GM12878 (cell line): ENCODE measurements around the gene ASF1B. TPM values are rescaled to one million over a fixed set of nuclear protein-coding genes. Genes with fewer than 3 reads are reported as not detected.

Experiments used
- ATAC-seq: fragments of 200-7000 bp; cut with Tn5 transposase; 3 replicates; pipeline ENCODE4 v1.9.1; 2020; ENCODE audit warnings: mild to moderate bottlenecking, moderate library complexity
- BruUV-seq: library from RNA; stranded (reverse); fragments of 400-500 nt; replicated peaks from 2 replicates; lab custom pipeline; 2021; lab: Mats Ljungman, UMichigan
- CTCF ChIA-PET: fragments of 300-600 bp; sonication (Branson Sonifier 250); formaldehyde crosslinking; extraction: SDS; loops from one replicate; lab custom pipeline; 2021; ENCODE audit warnings: inconsistent platforms; lab: Yijun Ruan, JAX
- POLR2A ChIA-PET: fragments of 350-600 bp; formaldehyde crosslinking; extraction: SDS; loops from one replicate; lab custom pipeline; 2021; ENCODE audit warnings: inconsistent platforms; lab: Charles Lee
- RAD21 ChIA-PET: fragments of 300-600 bp; sonication (Branson Sonifier 250); formaldehyde crosslinking; loops from one replicate; lab custom pipeline; 2023; ENCODE audit warnings: antibody characterized with exemption; ENCODE audit not compliant: unreplicated experiment; lab: Charles Lee
- SMC1A ChIA-PET: fragments of 300-600 bp; sonication (Branson Sonifier 250); formaldehyde crosslinking; loops from one replicate; lab custom pipeline; 2023; ENCODE audit not compliant: unreplicated experiment, uncharacterized antibody; lab: Charles Lee
- DNase-seq: peaks from one replicate; pipeline ENCODE4 v3.0.0-alpha.2; 2011; ENCODE audit warnings: low read depth, low spot score
- FAIRE-seq: peaks from 3 replicates; lab custom pipeline; 2011; peaks lifted over from hg19 to GRCh38; lab: Jason Lieb, UNC
- H2AFZ ChIP-seq: 2 replicates; pipeline ENCODE4 v1.6.0; 2011; ENCODE audit warnings: low read depth, low read length, control low read depth; ENCODE audit not compliant: control insufficient read depth
- H3K27ac ChIP-seq: 2 replicates; pipeline ENCODE4 v1.5.1; 2011; ENCODE audit warnings: control low read depth; ENCODE audit not compliant: control insufficient read depth, insufficient read depth
- H3K27me3 ChIP-seq, 2 experiments: replicated peaks in 1 of 2; 2 replicates each; pipeline versions ENCODE4 v1.6.0 to v1.6.1; 2011; ENCODE audit warnings: low read length in 1 of 2; ENCODE audit not compliant: control insufficient read depth in 2 of 2, insufficient read depth in 2 of 2
- H3K36me3 ChIP-seq, 2 experiments: 2 replicates each; pipeline ENCODE4 v1.5.1; 2011; ENCODE audit warnings: low read length in 1 of 2; ENCODE audit not compliant: control insufficient read depth in 2 of 2, insufficient read depth in 2 of 2
- H3K4me1 ChIP-seq: 2 replicates; pipeline ENCODE4 v1.6.1; 2011; ENCODE audit warnings: mild to moderate bottlenecking, low read length, moderate library complexity, mixed read lengths; ENCODE audit not compliant: control insufficient read depth, insufficient read depth
- H3K4me2 ChIP-seq: 2 replicates; pipeline ENCODE4 v1.6.0; 2011; ENCODE audit warnings: control low read depth; ENCODE audit not compliant: control insufficient read depth, insufficient read depth
- H3K4me3 ChIP-seq: fragments of 200-600 bp; sonication (generic); 2 replicates; pipeline ENCODE4 v1.5.1; 2016
- H3K79me2 ChIP-seq: 2 replicates; pipeline ENCODE4 v1.6.0; 2011; ENCODE audit warnings: low read length; ENCODE audit not compliant: control insufficient read depth, insufficient read depth
- H3K9ac ChIP-seq: 2 replicates; pipeline ENCODE4 v1.8.0; 2011; ENCODE audit warnings: low read length, control low read depth, mixed read lengths; ENCODE audit not compliant: control insufficient read depth, insufficient read depth
- H3K9me3 ChIP-seq: replicated peaks from 3 replicates; pipeline ENCODE4 v1.5.1; 2011; ENCODE audit warnings: mild to moderate bottlenecking, low read length; ENCODE audit not compliant: control insufficient read depth, insufficient read depth
- H4K20me1 ChIP-seq: 2 replicates; pipeline ENCODE4 v1.6.0; 2011; ENCODE audit not compliant: control insufficient read depth, insufficient read depth
- CREB1 ChIP-seq: IDR thresholded peaks from 2 replicates; pipeline ENCODE4 v1.6.1; 2012; ENCODE audit warnings: low read depth, mild to moderate bottlenecking, inconsistent platforms
- GABPA ChIP-seq: IDR thresholded peaks from 2 replicates; pipeline ENCODE4 v1.6.1; 2014; ENCODE audit warnings: antibody characterized with exemption, low read depth, mild to moderate bottlenecking, inconsistent platforms
- SMAD5 ChIP-seq: IDR thresholded peaks from 2 replicates; pipeline ENCODE4 v1.6.1; 2016; ENCODE audit warnings: antibody characterized with exemption, low read depth
- STAT3 ChIP-seq: IDR thresholded peaks from 2 replicates; pipeline ENCODE4 v1.6.1; 2011; ENCODE audit warnings: low read depth, low read length, improper control_type of control experiment
- ZNF24 ChIP-seq: fragments of 450-650 bp; IDR thresholded peaks from 2 replicates; pipeline ENCODE4 v1.6.1; 2017; ENCODE audit warnings: antibody characterized with exemption, mild to moderate bottlenecking
- WGBS: methylation state at CpG from one replicate; pipeline ENCODE4 v1.1.6; 2016; ENCODE audit warnings: low lambda C conversion rate; ENCODE audit not compliant: insufficient replicate concordance, insufficient coverage; ENCODE audit errors: missing lambda C conversion rate; 5-methylcytosine and 5-hydroxymethylcytosine counted together
- in situ Hi-C: fragments of 300-500 bp; cut with MboI; formaldehyde crosslinking; loops from 9 replicates; pipeline ENCODE4 v1.14.3; 2018; ENCODE audit warnings: mixed read lengths
- intact Hi-C: fragments of 100-400 bp; cut with micrococcal nuclease; formaldehyde crosslinking; loops from one replicate; pipeline ENCODE4 v1.14.2; 2022; ENCODE audit not compliant: unreplicated experiment
- polyA plus RNA-seq, 11 experiments: library from polyadenylated mRNA; depleted of rRNA in 4 of 11; unstranded in 6 of 11; stranded (reverse) in 5 of 11; fragments of >200 nt; fragmentation: Nextera tagmentation in 4 of 11; fragmentation: Illumina TruSeq in 1 of 11; extraction: Ambion mirVana in 4 of 11; extraction: Trizol in 1 of 11; gene quantifications; 1 replicate in 1 of 11; 2 replicates in 10 of 11; pipeline versions ENCODE4 v1.2.1 to v1.2.3, GENCODE V29; 2011 to 2016; ENCODE audit warnings: inconsistent platforms in 2 of 11, missing spikeins in 2 of 11, low read depth in 1 of 11
- total RNA-seq, 4 experiments: library from RNA; depleted of rRNA in 3 of 4; stranded (reverse); fragments of >200 nt in 3 of 4; fragmentation: Illumina TruSeq in 1 of 4; extraction: Trizol in 1 of 4; gene quantifications; 2 replicates each; pipeline versions ENCODE4 v1.2.1 to v1.2.3, GENCODE V29; 2013 to 2021
- TF ChIP-seq, protein P1 (sequence below): IDR thresholded peaks from 2 replicates; pipeline ENCODE4 v1.6.1; 2011; ENCODE audit warnings: borderline replicate concordance, low read depth, mild to moderate bottlenecking, moderate library complexity, low read length; ENCODE audit not compliant: insufficient read depth, poor library complexity, severe bottlenecking
- TF ChIP-seq, protein P2 (sequence below): fragments of 450-650 bp; IDR thresholded peaks from 2 replicates; pipeline ENCODE4 v1.6.1; 2017; ENCODE audit warnings: low read depth, mild to moderate bottlenecking, moderate library complexity
- TF ChIP-seq, protein P3 (sequence below): fragments of 450-650 bp; formaldehyde crosslinking; IDR thresholded peaks from 2 replicates; pipeline ENCODE4 v1.5.0; 2022; ENCODE audit warnings: mild to moderate bottlenecking, missing genetic modification characterization
- TF ChIP-seq, protein P4 (sequence below): fragments of 450-650 bp; IDR thresholded peaks from 2 replicates; pipeline ENCODE4 v1.6.1; 2018; ENCODE audit warnings: borderline replicate concordance, mild to moderate bottlenecking; ENCODE audit not compliant: partially characterized antibody
- TF ChIP-seq, protein P5 (sequence below): fragments of 450-650 bp; IDR thresholded peaks from 2 replicates; pipeline ENCODE4 v1.6.1; 2017; ENCODE audit warnings: mild to moderate bottlenecking, moderate library complexity

ASF1B gene
- total and polyA plus RNA-seq, 10 of the 15 experiments (the other 5 are each of a cell fraction or from before 2014, with no cell fraction given) = 10.4 to 217 (median 90.2) TPM

DNA sequence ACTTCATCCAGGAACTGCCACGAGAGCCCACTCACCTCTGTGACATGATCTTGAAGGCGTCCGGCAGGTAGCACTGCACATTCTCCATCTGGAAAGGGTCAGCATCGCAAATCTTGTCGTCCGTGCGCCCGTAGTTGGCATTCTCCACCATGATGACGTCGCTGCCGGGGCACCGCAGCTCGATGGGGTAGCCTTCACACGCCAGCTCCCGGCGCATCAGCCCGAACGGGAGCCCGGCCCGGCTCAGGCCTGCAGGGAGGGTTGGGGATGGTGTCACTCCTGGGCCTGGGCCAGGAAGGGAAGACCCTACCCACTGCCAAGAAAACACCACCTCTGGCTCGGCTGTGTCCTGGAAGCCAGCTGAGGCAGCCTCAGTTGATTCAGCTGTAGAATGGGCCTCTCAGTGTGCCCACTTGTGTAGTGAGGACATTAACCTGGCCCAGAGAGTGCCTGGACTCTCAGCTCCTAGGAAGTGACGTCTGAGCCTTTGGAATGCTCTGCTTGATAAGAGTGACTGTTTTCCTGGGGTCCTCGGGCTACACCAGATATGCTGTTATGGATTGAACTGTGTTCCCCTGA, 41.2 kb upstream of the ASF1B start:
- Histone ChIP-seq H3K36me3 (no peaks in the 10 kb centered on the region), H3K4me1 (no peaks in the 10 kb centered on the region), H3K27me3 (no peaks in the 10 kb centered on the region), H3K27ac (no peak overlapping the region), H2AFZ (no peak overlapping the region), H3K4me2 (no peak overlapping the region), H3K4me3 (no peak overlapping the region), H4K20me1 (no peaks in the 10 kb centered on the region), H3K79me2 (no peaks in the 10 kb centered on the region), H3K9me3 (no peaks in the 10 kb centered on the region), H3K9ac (no peak overlapping the region)
- no TSS peak for BruUV-seq
- ATAC-seq (no peak), FAIRE-seq (no peak), DNase-seq (no peak)
- SMC1A ChIA-PET = no interaction called here
- in situ Hi-C loops (no loop called here), intact Hi-C loops (no loop called here)
- CTCF ChIA-PET = interaction anchor here (0.5 kb wide), 1 partner anchor 41 kb away, joined by 3 read pairs; no protein-coding TSS in a partner anchor
- POLR2A ChIA-PET = no interaction called here
- 73% methylated on average over 23 of the region's 23 CpGs for WGBS
- RAD21 ChIA-PET = no interaction called here
- TF ChIP-seq GABPA = no peak
- no peak for TF ChIP-seq SMAD5
- TF ChIP-seq, protein P1, sequence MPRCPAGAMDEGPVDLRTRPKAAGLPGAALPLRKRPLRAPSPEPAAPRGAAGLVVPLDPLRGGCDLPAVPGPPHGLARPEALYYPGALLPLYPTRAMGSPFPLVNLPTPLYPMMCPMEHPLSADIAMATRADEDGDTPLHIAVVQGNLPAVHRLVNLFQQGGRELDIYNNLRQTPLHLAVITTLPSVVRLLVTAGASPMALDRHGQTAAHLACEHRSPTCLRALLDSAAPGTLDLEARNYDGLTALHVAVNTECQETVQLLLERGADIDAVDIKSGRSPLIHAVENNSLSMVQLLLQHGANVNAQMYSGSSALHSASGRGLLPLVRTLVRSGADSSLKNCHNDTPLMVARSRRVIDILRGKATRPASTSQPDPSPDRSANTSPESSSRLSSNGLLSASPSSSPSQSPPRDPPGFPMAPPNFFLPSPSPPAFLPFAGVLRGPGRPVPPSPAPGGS = no peak
- TF ChIP-seq, protein P2, sequence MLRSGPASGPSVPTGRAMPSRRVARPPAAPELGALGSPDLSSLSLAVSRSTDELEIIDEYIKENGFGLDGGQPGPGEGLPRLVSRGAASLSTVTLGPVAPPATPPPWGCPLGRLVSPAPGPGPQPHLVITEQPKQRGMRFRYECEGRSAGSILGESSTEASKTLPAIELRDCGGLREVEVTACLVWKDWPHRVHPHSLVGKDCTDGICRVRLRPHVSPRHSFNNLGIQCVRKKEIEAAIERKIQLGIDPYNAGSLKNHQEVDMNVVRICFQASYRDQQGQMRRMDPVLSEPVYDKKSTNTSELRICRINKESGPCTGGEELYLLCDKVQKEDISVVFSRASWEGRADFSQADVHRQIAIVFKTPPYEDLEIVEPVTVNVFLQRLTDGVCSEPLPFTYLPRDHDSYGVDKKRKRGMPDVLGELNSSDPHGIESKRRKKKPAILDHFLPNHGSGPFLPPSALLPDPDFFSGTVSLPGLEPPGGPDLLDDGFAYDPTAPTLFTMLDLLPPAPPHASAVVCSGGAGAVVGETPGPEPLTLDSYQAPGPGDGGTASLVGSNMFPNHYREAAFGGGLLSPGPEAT = no peak
- TF ChIP-seq CREB1 = no peak
- no peak for TF ChIP-seq STAT3
- TF ChIP-seq, protein P3, sequence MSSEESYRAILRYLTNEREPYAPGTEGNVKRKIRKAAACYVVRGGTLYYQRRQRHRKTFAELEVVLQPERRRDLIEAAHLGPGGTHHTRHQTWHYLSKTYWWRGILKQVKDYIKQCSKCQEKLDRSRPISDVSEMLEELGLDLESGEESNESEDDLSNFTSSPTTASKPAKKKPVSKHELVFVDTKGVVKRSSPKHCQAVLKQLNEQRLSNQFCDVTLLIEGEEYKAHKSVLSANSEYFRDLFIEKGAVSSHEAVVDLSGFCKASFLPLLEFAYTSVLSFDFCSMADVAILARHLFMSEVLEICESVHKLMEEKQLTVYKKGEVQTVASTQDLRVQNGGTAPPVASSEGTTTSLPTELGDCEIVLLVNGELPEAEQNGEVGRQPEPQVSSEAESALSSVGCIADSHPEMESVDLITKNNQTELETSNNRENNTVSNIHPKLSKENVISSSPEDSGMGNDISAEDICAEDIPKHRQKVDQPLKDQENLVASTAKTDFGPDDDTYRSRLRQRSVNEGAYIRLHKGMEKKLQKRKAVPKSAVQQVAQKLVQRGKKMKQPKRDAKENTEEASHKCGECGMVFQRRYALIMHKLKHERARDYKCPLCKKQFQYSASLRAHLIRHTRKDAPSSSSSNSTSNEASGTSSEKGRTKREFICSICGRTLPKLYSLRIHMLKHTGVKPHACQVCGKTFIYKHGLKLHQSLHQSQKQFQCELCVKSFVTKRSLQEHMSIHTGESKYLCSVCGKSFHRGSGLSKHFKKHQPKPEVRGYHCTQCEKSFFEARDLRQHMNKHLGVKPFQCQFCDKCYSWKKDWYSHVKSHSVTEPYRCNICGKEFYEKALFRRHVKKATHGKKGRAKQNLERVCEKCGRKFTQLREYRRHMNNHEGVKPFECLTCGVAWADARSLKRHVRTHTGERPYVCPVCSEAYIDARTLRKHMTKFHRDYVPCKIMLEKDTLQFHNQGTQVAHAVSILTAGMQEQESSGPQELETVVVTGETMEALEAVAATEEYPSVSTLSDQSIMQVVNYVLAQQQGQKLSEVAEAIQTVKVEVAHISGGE (CRISPR knock-in tag) = no peak
- TF ChIP-seq ZNF24 = no peak
- TF ChIP-seq, protein P4, sequence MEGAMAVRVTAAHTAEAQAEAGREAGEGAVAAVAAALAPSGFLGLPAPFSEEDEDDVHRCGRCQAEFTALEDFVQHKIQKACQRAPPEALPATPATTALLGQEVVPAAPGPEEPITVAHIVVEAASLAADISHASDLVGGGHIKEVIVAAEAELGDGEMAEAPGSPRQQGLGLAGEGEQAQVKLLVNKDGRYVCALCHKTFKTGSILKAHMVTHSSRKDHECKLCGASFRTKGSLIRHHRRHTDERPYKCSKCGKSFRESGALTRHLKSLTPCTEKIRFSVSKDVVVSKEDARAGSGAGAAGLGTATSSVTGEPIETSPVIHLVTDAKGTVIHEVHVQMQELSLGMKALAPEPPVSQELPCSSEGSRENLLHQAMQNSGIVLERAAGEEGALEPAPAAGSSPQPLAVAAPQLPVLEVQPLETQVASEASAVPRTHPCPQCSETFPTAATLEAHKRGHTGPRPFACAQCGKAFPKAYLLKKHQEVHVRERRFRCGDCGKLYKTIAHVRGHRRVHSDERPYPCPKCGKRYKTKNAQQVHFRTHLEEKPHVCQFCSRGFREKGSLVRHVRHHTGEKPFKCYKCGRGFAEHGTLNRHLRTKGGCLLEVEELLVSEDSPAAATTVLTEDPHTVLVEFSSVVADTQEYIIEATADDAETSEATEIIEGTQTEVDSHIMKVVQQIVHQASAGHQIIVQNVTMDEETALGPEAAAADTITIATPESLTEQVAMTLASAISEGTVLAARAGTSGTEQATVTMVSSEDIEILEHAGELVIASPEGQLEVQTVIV = no peak
- TF ChIP-seq, protein P5, sequence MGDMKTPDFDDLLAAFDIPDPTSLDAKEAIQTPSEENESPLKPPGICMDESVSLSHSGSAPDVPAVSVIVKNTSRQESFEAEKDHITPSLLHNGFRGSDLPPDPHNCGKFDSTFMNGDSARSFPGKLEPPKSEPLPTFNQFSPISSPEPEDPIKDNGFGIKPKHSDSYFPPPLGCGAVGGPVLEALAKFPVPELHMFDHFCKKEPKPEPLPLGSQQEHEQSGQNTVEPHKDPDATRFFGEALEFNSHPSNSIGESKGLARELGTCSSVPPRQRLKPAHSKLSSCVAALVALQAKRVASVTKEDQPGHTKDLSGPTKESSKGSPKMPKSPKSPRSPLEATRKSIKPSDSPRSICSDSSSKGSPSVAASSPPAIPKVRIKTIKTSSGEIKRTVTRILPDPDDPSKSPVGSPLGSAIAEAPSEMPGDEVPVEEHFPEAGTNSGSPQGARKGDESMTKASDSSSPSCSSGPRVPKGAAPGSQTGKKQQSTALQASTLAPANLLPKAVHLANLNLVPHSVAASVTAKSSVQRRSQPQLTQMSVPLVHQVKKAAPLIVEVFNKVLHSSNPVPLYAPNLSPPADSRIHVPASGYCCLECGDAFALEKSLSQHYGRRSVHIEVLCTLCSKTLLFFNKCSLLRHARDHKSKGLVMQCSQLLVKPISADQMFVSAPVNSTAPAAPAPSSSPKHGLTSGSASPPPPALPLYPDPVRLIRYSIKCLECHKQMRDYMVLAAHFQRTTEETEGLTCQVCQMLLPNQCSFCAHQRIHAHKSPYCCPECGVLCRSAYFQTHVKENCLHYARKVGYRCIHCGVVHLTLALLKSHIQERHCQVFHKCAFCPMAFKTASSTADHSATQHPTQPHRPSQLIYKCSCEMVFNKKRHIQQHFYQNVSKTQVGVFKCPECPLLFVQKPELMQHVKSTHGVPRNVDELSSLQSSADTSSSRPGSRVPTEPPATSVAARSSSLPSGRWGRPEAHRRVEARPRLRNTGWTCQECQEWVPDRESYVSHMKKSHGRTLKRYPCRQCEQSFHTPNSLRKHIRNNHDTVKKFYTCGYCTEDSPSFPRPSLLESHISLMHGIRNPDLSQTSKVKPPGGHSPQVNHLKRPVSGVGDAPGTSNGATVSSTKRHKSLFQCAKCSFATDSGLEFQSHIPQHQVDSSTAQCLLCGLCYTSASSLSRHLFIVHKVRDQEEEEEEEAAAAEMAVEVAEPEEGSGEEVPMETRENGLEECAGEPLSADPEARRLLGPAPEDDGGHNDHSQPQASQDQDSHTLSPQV = no peak
